GM20000 (cell line): Measurements from ENCODE around the gene MTRFR.
"Not testable (repeated sequence)": the region's sequence is repeated elsewhere in the genome, so short reads cannot be mapped to it uniquely, and the experiment has no call there.

Experiments
- DNase-seq: peaks from one replicate; pipeline ENCODE4 v3.0.0; 2012; ENCODE audit warnings: low spot score
- TF ChIP-seq, protein P1 (sequence below): IDR thresholded peaks from 2 replicates; pipeline ENCODE4 v1.5.1; 2012; ENCODE audit warnings: mild to moderate bottlenecking, control low read depth; ENCODE audit errors: extremely low read depth, missing control alignments

MTRFR gene

DNA sequence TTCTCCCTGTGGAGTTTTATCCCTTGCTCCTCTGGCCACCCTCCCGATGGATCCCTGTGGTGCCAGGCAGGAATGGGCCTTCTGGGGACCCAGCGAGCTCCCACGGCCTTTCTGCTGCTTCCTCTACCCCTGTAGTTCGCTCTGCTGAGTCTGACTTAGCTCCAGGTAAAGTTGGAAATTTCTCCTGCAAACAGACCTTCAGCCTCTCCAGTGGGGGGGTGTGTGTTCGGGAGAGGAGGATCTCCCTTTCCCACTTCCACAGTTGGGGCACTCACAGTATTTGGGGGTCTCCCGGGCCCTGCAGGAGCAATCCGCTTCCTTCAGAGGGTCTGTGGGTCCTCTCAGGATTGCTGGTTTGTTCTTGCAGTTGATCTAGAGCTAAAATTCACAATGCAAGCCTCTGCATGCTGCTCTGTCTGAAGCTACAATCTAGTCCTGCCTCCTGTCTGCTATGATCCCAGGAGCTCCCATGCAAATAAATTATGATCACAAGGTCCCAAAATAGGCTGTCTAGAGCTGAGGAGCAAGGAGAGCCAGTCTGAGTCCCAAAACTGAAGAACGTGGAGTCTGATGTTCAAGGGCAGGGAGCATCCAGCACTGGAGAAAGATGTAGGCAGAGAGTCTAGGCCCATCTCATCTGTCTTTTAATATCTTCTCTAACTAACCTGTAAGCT is 18.3 kb downstream of the MTRFR start:
- no peak for DNase-seq
- TF ChIP-seq, protein P1, sequence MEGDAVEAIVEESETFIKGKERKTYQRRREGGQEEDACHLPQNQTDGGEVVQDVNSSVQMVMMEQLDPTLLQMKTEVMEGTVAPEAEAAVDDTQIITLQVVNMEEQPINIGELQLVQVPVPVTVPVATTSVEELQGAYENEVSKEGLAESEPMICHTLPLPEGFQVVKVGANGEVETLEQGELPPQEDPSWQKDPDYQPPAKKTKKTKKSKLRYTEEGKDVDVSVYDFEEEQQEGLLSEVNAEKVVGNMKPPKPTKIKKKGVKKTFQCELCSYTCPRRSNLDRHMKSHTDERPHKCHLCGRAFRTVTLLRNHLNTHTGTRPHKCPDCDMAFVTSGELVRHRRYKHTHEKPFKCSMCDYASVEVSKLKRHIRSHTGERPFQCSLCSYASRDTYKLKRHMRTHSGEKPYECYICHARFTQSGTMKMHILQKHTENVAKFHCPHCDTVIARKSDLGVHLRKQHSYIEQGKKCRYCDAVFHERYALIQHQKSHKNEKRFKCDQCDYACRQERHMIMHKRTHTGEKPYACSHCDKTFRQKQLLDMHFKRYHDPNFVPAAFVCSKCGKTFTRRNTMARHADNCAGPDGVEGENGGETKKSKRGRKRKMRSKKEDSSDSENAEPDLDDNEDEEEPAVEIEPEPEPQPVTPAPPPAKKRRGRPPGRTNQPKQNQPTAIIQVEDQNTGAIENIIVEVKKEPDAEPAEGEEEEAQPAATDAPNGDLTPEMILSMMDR: no peak

DNA sequence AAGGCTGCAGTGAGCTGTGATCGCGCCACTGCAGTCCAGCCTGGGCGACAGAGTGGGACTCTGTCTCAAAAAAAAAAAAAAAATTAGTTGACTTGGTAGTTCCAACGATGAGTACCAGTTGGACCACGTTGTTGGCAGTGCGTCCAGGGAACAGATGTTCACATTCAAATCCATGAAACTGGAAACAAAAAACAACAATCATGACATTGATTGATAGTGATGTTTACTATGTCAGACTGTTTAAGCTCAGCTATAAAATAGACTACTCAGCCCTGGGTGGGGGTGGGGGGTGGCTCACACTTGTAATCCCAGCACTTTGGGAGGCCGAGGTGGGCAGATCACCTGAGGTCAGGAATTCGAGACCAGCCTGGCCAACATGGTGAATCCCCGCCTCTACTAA is 19.1 kb downstream of the MTRFR start:
- DNase-seq: not testable (repeated sequence)

DNA sequence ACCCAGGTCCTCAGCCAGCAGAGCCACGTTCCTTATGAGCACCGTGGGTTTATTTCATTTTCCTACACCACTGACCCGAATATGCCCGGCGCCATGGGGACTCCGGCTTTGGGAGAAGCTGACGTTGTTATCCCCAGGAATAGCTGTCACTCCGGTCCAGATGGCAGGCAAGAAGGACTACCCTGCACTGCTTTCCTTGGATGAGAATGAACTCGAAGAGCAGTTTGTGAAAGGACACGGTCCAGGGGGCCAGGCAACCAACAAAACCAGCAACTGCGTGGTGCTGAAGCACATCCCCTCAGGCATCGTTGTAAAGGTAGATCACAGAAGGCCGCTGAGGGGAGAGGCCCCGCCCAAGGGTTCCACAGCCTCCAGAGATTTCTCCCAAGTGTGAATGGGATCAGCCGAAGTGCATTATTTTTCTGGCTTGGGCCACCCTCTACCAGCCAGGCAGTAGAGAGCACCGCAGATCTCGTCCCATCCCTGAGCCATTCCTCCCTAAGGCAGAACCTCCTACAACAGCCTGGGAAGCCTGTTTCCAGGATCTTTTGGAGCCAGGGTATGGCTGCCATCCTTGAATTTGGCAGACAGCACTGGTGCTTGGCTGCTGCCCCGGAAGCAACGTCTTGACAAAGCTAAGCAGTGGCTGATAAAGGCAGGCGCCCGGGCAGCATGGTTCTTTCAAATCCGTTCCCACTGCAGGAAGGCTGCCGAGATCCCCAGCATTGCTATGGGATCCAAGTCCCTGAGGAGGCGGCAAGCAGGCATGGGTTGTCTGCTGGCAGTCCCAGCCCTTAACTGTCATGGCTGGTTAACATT is 20.6 kb downstream of the MTRFR start:
- DNase-seq: no peak

DNA sequence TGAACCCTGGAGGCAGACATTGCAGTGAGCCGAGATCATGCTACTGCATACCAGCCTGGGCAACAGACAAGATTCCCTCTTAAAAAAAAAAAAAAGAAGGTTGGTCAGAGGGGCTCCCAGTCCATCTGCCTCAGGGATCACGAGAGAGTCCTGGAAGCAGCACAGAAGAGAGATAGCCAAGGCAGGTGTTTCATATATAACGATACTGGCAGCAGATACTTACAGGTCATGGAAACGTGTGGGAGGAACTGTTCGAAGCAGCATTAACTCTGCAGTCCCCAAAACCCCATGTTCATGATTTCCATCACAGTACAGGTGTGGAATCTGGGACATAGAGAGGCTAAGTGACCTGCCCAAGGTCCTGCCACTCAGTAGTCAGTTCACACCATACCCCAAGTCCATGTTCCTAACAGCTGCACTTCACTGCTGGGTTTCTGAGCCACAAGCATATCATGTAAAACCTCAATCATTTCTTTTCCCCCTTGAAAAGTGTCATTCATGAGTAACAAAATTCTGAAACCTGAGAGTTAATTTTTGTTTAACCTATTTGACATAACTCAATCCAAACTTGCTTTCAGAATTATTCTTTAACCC is 21.7 kb downstream of the MTRFR start:
- TF ChIP-seq, protein P1: no peak
- no peak for DNase-seq

More for the DNA sequence above, 20.6 kb downstream of the MTRFR start:
- TF ChIP-seq, protein P1: no peak

DNA sequence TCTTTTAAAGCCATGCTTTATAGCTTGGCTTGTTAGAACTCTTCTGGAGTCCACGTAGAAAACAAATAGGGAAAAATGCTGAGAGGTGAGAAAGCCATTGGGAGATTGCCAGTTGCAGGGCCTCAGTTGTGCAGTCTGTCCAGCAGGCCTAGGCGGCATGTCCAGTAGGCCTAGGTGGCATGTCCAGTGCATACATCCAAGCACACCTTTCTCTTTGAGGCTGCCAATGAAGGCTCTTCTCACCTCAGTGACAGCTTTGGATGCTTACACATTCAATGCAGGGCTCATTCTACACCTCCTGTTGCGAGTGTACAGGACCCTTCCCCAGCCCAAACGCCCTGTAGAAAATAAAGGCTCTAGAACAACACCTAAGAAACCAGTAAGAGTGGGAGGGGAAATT is 25.4 kb downstream of the MTRFR start:
- TF ChIP-seq, protein P1: no peak
- no peak for DNase-seq

DNA sequence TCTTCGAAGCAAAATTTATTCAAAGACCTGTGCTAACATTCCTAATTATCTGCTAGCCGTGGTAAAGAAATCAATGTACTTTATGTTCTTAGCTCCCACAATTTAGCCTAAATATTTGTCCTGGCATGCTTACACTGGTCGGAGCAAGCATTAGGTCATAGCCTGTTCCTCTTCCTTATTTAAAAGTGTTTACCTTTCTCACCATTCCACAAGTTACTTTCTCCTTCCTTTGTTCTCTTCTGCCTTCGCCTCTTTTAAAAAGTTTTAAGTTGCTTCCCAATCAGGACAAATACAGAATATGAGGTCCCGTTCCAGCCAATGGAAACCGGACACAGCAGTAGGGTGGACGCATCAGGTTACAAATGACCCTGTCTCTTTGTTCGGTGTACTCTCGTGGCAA is 26.8 kb downstream of the MTRFR start:
- no peak for DNase-seq
- TF ChIP-seq, protein P1: no peak

DNA sequence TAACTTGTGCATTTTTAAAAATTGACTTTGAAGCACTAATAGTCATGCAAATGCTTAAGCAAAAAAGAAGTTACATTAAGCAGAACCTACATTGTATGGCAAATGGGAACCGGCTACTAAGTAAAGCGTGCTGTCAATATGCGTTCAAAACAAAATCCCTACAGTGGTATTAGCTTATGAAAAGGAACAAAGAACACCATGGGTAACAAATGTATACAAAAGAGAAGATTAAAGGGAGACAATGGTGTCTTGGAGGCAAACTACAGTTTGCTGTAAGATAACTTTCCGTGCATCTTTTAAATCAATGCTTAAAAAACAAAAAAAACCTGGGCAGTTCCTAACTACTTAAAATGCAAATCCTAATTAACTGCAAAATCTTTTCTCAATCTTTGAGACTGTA is 28.0 kb downstream of the MTRFR start:
- no peak for DNase-seq

More for the DNA sequence above, 28.0 kb downstream of the MTRFR start:
- TF ChIP-seq, protein P1: no peak
